ENCODE data around the gene RPS2.
A peak's percentile ranks its signal among the peaks of the same experiment; 100 is the strongest.

The RPS2 gene

DNA sequence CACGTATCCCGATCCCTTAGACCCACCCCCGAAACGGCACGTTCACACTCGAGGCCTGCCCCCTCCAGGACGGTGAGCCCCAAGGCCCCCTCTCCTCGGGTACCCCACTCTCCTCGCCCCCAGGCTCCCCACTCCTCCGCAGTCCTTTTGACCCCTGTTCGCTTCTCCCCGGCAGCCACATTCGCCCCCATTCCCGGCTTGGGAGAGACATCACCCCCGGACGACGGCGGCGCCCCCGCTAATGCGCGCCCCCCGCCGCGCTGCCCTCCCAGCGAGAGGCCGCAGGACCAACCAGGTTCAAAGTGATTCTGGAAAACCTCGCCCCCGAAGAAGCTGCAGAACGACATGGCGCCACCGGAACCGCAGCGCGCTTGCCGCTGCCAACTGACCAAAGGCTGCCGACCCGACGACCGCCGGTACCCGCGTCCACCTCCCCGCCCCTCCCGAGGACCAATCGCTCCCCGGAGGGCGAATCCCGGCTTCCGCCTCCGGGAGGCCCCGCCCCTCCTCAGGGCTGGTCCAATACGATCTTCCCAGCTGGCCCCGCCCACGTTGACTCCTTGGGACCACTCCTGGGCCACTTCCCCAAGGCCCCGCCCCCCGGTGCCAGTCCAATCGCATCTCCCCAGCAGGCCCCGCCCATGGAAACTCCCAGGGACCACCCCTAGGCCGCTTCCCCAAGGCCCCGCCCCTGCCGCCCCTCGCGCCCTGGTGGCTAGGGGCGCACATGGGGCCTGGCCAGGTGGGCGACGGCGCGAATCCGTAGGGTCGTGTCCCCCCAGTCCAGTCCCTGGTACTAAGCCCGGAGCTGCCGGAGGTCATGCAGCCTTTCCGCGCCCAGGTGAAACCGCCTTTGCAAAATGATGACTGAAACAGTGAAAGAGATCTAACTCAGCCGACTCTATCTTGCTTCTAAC, 21.6 kb downstream of the RPS2 start, which contains the start of gene MSRB1 (continued):
- no peak for TF ChIP-seq SCRT1 (tag by site-specific recombination; IDR thresholded peaks at IDR 0.05; ENCODE audit: borderline replicate concordance)
- TF ChIP-seq ZNF560 (tag by site-specific recombination; IDR thresholded peaks at IDR 0.05; ENCODE audit: borderline replicate concordance) = no peak
- TF ChIP-seq, protein P1, sequence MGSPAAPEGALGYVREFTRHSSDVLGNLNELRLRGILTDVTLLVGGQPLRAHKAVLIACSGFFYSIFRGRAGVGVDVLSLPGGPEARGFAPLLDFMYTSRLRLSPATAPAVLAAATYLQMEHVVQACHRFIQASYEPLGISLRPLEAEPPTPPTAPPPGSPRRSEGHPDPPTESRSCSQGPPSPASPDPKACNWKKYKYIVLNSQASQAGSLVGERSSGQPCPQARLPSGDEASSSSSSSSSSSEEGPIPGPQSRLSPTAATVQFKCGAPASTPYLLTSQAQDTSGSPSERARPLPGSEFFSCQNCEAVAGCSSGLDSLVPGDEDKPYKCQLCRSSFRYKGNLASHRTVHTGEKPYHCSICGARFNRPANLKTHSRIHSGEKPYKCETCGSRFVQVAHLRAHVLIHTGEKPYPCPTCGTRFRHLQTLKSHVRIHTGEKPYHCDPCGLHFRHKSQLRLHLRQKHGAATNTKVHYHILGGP (tag by site-specific recombination; IDR thresholded peaks at IDR 0.05) = no peak
- TF ChIP-seq, protein P2, sequence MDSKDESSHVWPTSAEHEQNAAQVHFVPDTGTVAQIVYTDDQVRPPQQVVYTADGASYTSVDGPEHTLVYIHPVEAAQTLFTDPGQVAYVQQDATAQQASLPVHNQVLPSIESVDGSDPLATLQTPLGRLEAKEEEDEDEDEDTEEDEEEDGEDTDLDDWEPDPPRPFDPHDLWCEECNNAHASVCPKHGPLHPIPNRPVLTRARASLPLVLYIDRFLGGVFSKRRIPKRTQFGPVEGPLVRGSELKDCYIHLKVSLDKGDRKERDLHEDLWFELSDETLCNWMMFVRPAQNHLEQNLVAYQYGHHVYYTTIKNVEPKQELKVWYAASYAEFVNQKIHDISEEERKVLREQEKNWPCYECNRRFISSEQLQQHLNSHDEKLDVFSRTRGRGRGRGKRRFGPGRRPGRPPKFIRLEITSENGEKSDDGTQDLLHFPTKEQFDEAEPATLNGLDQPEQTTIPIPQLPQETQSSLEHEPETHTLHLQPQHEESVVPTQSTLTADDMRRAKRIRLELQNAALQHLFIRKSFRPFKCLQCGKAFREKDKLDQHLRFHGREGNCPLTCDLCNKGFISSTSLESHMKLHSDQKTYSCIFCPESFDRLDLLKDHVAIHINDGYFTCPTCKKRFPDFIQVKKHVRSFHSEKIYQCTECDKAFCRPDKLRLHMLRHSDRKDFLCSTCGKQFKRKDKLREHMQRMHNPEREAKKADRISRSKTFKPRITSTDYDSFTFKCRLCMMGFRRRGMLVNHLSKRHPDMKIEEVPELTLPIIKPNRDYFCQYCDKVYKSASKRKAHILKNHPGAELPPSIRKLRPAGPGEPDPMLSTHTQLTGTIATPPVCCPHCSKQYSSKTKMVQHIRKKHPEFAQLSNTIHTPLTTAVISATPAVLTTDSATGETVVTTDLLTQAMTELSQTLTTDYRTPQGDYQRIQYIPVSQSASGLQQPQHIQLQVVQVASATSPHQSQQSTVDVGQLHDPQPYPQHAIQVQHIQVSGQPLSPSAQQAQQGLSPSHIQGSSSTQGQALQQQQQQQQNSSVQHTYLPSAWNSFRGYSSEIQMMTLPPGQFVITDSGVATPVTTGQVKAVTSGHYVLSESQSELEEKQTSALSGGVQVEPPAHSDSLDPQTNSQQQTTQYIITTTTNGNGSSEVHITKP (tag by site-specific recombination; IDR thresholded peaks at IDR 0.05) = no peak; the same call in 1 of the 2 replicates
- no peak for TF ChIP-seq BCL11A (tag by site-specific recombination; IDR thresholded peaks at IDR 0.05; ENCODE audit: low read depth)
- TF ChIP-seq ZNF394 (tag by site-specific recombination; IDR thresholded peaks at IDR 0.05; ENCODE audit: borderline replicate concordance) = no peak
- no peak; the same call in 1 of the 2 replicates for TF ChIP-seq ZNF501 (tag by site-specific recombination; IDR thresholded peaks at IDR 0.05)
- TF ChIP-seq, protein P3, sequence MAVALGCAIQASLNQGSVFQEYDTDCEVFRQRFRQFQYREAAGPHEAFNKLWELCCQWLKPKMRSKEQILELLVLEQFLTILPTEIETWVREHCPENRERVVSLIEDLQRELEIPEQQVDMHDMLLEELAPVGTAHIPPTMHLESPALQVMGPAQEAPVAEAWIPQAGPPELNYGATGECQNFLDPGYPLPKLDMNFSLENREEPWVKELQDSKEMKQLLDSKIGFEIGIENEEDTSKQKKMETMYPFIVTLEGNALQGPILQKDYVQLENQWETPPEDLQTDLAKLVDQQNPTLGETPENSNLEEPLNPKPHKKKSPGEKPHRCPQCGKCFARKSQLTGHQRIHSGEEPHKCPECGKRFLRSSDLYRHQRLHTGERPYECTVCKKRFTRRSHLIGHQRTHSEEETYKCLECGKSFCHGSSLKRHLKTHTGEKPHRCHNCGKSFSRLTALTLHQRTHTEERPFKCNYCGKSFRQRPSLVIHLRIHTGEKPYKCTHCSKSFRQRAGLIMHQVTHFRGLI (tag by site-specific recombination; IDR thresholded peaks at IDR 0.05) = no peak
- no peak for TF ChIP-seq ZNF37A (tag by site-specific recombination; IDR thresholded peaks at IDR 0.05)
- TF ChIP-seq, protein P4, sequence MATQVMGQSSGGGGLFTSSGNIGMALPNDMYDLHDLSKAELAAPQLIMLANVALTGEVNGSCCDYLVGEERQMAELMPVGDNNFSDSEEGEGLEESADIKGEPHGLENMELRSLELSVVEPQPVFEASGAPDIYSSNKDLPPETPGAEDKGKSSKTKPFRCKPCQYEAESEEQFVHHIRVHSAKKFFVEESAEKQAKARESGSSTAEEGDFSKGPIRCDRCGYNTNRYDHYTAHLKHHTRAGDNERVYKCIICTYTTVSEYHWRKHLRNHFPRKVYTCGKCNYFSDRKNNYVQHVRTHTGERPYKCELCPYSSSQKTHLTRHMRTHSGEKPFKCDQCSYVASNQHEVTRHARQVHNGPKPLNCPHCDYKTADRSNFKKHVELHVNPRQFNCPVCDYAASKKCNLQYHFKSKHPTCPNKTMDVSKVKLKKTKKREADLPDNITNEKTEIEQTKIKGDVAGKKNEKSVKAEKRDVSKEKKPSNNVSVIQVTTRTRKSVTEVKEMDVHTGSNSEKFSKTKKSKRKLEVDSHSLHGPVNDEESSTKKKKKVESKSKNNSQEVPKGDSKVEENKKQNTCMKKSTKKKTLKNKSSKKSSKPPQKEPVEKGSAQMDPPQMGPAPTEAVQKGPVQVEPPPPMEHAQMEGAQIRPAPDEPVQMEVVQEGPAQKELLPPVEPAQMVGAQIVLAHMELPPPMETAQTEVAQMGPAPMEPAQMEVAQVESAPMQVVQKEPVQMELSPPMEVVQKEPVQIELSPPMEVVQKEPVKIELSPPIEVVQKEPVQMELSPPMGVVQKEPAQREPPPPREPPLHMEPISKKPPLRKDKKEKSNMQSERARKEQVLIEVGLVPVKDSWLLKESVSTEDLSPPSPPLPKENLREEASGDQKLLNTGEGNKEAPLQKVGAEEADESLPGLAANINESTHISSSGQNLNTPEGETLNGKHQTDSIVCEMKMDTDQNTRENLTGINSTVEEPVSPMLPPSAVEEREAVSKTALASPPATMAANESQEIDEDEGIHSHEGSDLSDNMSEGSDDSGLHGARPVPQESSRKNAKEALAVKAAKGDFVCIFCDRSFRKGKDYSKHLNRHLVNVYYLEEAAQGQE (tag by site-specific recombination; IDR thresholded peaks at IDR 0.05) = no peak
- TF ChIP-seq SP7 (tag by site-specific recombination; IDR thresholded peaks at IDR 0.05) = peak; percentile 43; the same call in 1 of the 2 replicates
- peak; percentile 83 for TF ChIP-seq ZNF341 (tag by site-specific recombination; IDR thresholded peaks at IDR 0.05; ENCODE audit: low read depth)
- no peak for TF ChIP-seq ZNF792 (tag by site-specific recombination; IDR thresholded peaks at IDR 0.05)
- peak; percentile 87 for TF ChIP-seq ZFHX2 (tag by site-specific recombination; conservative IDR thresholded peaks at IDR 0.05)
- no peak for TF ChIP-seq ZNF16 (tag by site-specific recombination; IDR thresholded peaks at IDR 0.05; ENCODE audit: low read depth)
- no peak for TF ChIP-seq ZNF626 (tag by site-specific recombination; IDR thresholded peaks at IDR 0.05)
- TF ChIP-seq ZNF561 (tag by site-specific recombination; IDR thresholded peaks at IDR 0.05; ENCODE audit: borderline replicate concordance) = no peak
- TF ChIP-seq ZSCAN30 (tag by site-specific recombination; IDR thresholded peaks at IDR 0.05) = 0 out of 2 replicates have a peak, but pooled peaks have one; percentile 34
- no peak for TF ChIP-seq FEZF1 (tag by site-specific recombination; IDR thresholded peaks at IDR 0.05)
- no peak; the same call in 1 of the 2 replicates for TF ChIP-seq ZNF146 (tag by site-specific recombination; IDR thresholded peaks at IDR 0.05)
- TF ChIP-seq ZNF544 (tag by site-specific recombination; IDR thresholded peaks at IDR 0.05) = no peak
- TF ChIP-seq ZNF404 (tag by site-specific recombination; IDR thresholded peaks at IDR 0.05) = no peak
- no peak for TF ChIP-seq ZNF776 (tag by site-specific recombination; IDR thresholded peaks at IDR 0.05; ENCODE audit: borderline replicate concordance)
- peak; percentile 99 for TF ChIP-seq SP2 (tag by site-specific recombination; IDR thresholded peaks at IDR 0.05)
- TF ChIP-seq GLI4 (tag by site-specific recombination; IDR thresholded peaks at IDR 0.05) = no peak
- TF ChIP-seq ZNF23 (tag by site-specific recombination; IDR thresholded peaks at IDR 0.05; ENCODE audit: borderline replicate concordance) = no peak
- TF ChIP-seq INSM2 (tag by site-specific recombination; IDR thresholded peaks at IDR 0.05) = 0 out of 2 replicates have a peak, but pooled peaks have one; percentile 18
